HT1080 (cell line): ENCODE results near the gene AP1M2. TPM values are rescaled to one million over a fixed set of nuclear protein-coding genes. Genes with fewer than 3 reads are reported as not detected.
"Not testable (repeated sequence)": the region's sequence is repeated elsewhere in the genome, so short reads cannot be mapped to it uniquely, and the experiment has no call there.

Source experiments
- DNase-seq: peaks from one replicate; pipeline ENCODE4 v3.0.0-alpha.2; 2015; ENCODE audit warnings: low read depth
- small RNA-seq: library from RNA; depleted of rRNA; stranded (forward); fragments of <200 nt; gene quantifications from one replicate; pipeline ENCODE3, GENCODE V24; 2014
- total RNA-seq: library from RNA; depleted of rRNA; stranded (reverse); fragments of >200 nt; shearing (Covaris generic); gene quantifications from 2 replicates; pipeline ENCODE4 v1.2.3, GENCODE V29; 2014; rRNA removed

AP1M2 gene
- total RNA-seq, 1 experiment from 2014 or later = 8.6 TPM

- no peak for DNase-seq
Measured at GRCh38 chr19:10543059-10543419, 44.1 kb downstream of the AP1M2 start.

GRCh38 chr19:10539016-10539415, 48.1 kb downstream of the AP1M2 start:
- not testable (repeated sequence) for DNase-seq

- no peak for DNase-seq
Measured at GRCh38 chr19:10538204-10538983, 48.7 kb downstream of the AP1M2 start.

GRCh38 chr19:10537668-10538067, 49.4 kb downstream of the AP1M2 start:
- no peak for DNase-seq

GRCh38 chr19:10535613-10536012, 51.5 kb downstream of the AP1M2 start:
- no peak for DNase-seq

- DNase-seq = no peak
Measured at GRCh38 chr19:10533646-10534386, 53.3 kb downstream of the AP1M2 start.

- DNase-seq = no peak
Measured at GRCh38 chr19:10532457-10532856, 54.7 kb downstream of the AP1M2 start.

DNA sequence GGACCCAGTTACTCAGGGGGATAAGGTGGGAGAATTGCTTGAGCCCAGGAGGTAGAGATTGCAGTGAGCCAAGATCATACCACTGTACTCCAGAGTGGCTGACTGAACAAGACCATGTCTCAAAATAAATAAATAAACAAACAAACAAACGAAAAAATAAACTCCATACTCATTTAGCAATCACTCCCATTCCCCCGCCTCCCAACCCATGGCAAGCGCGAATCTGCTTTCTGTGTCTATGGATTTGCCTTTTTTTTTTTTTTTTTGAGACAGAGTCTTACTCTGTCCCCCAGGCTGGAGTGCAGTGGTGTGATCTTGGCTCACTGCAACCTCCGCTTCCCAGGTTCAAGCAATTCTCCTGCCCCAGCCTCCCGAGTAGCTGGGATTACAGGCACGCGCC, 60.2 kb downstream of the AP1M2 start:
- DNase-seq = not testable (repeated sequence)

GRCh38 chr19:10525636-10526035, 61.5 kb downstream of the AP1M2 start:
- DNase-seq = no peak

GRCh38 chr19:10523135-10523636, 63.9 kb downstream of the AP1M2 start:
- DNase-seq = no peak

Small RNAs within 50 kb of the gene (small RNA-seq; reads per million reads assigned to genes)
- gene MIR1238 (not detected), gene RNU7-140P (not detected)

Other genes starting within 250 kb of the AP1M2 start
- gene ICAM3, start 247.7 kb downstream of the AP1M2 start, total RNA-seq = 8.3 and 8.8 TPM in 2 replicates
- gene TYK2, start 206.7 kb downstream of the AP1M2 start, total RNA-seq = 64.3 and 80.5 TPM in 2 replicates
- 526 and 530 TPM in 2 replicates for gene CDC37, start 183.8 kb downstream of the AP1M2 start, total RNA-seq
- gene PDE4A, start 166.8 kb downstream of the AP1M2 start, total RNA-seq = 3.9 and 9.2 TPM in 2 replicates
- 72.1 and 76.0 TPM in 2 replicates for gene KEAP1, start 84.0 kb downstream of the AP1M2 start, total RNA-seq
- gene S1PR5, start 69.9 kb downstream of the AP1M2 start, total RNA-seq = 1.2 and 1.8 TPM in 2 replicates
- 31.8 and 36.8 TPM in 2 replicates for gene ATG4D, start 43.4 kb downstream of the AP1M2 start, total RNA-seq
- 33.9 and 56.1 TPM in 2 replicates for gene KRI1, start 21.3 kb downstream of the AP1M2 start, total RNA-seq
- gene CDKN2D, start 18.3 kb downstream of the AP1M2 start, total RNA-seq = 6.3 and 14.5 TPM in 2 replicates
- gene SLC44A2, start 38.2 kb upstream of the AP1M2 start, total RNA-seq = 1.6 and 1.8 TPM in 2 replicates
- 169 and 184 TPM in 2 replicates for gene ILF3, start 67.0 kb upstream of the AP1M2 start, total RNA-seq
- gene QTRT1, start 114.1 kb upstream of the AP1M2 start, total RNA-seq = 41.2 and 42.2 TPM in 2 replicates
- 54.9 and 68.0 TPM in 2 replicates for gene DNM2, start 130.8 kb upstream of the AP1M2 start, total RNA-seq
- gene TMED1, start 248.9 kb upstream of the AP1M2 start, total RNA-seq = 49.2 and 55.8 TPM in 2 replicates